PC-3 (cell line): ENCODE measurements around the gene CYTH4. TPM values are rescaled to one million over a fixed set of nuclear protein-coding genes. Genes with fewer than 3 reads are reported as not detected.

Experiments
- ATAC-seq: fragments of 200-7000 bp; cut with Tn5 transposase; 2 replicates; pipeline ENCODE4 v1.9.1; 2020; ENCODE audit warnings: mild to moderate bottlenecking, moderate library complexity
- BruUV-seq: library from RNA; stranded (reverse); fragments of 400-500 nt; replicated peaks from 2 replicates; lab custom pipeline; 2021; lab: Mats Ljungman, UMichigan
- CTCF ChIA-PET: fragments of 300-600 bp; sonication (Branson Sonifier 250); formaldehyde crosslinking; loops from one replicate; lab custom pipeline; 2022; ENCODE audit warnings: antibody characterized with exemption; lab: Charles Lee
- POLR2A ChIA-PET: fragments of 300-600 bp; sonication (Branson Sonifier 250); formaldehyde crosslinking; loops from one replicate; lab custom pipeline; 2022; ENCODE audit warnings: antibody characterized with exemption; ENCODE audit not compliant: unreplicated experiment; lab: Charles Lee
- DNase-seq: peaks from one replicate; pipeline ENCODE4 v3.0.0-alpha.2; 2015
- H2AFZ ChIP-seq: fragments of 300-600 bp; sonication (generic); 2 replicates; pipeline ENCODE4 v1.6.0; 2016; ENCODE audit warnings: antibody characterized with exemption, low read length
- H3F3A ChIP-seq: fragments of 300-600 bp; sonication (generic); one replicate; pipeline ENCODE4 v1.6.0; 2017; ENCODE audit warnings: antibody characterized with exemption, low read length, control low read depth, mild to moderate bottlenecking; ENCODE audit not compliant: unreplicated experiment
- H3K27ac ChIP-seq: fragments of 300-600 bp; sonication (generic); 2 replicates; pipeline ENCODE4 v1.5.1; 2016; ENCODE audit warnings: mild to moderate bottlenecking, low read length
- H3K27me3 ChIP-seq: fragments of 300-600 bp; sonication (generic); 2 replicates; pipeline ENCODE4 v1.6.1; 2016; ENCODE audit warnings: low read length, mixed read lengths
- H3K36me3 ChIP-seq: fragments of 300-600 bp; sonication (generic); 2 replicates; pipeline ENCODE4 v1.6.1; 2016; ENCODE audit warnings: low read depth, mixed run types, low read length, mixed read lengths
- H3K4me1 ChIP-seq: fragments of 300-600 bp; sonication (generic); 2 replicates; pipeline ENCODE4 v1.5.1; 2016; ENCODE audit warnings: low read length; ENCODE audit not compliant: insufficient read depth
- H3K4me2 ChIP-seq: fragments of 300-600 bp; sonication (generic); 2 replicates; pipeline ENCODE4 v1.6.0; 2016; ENCODE audit warnings: low read length
- H3K4me3 ChIP-seq: fragments of 300-600 bp; sonication (generic); 2 replicates; pipeline ENCODE4 v1.5.1; 2016; ENCODE audit warnings: mild to moderate bottlenecking, low read length, mixed read lengths
- H3K79me2 ChIP-seq: fragments of 300-600 bp; sonication (generic); 2 replicates; pipeline ENCODE4 v1.6.1; 2017; ENCODE audit warnings: low read length, mixed read lengths
- H3K9ac ChIP-seq: fragments of 300-600 bp; sonication (generic); 2 replicates; pipeline ENCODE4 v1.6.0; 2016; ENCODE audit warnings: mild to moderate bottlenecking, low read length
- H3K9me2 ChIP-seq: fragments of 300-600 bp; sonication (generic); replicated peaks from 2 replicates; pipeline ENCODE4 v1.6.1; 2016; ENCODE audit warnings: mixed run types, low read length, mixed read lengths
- H3K9me3 ChIP-seq: fragments of 300-600 bp; sonication (generic); 2 replicates; pipeline ENCODE4 v1.6.1; 2016; ENCODE audit warnings: low read length, mixed read lengths
- H4K20me1 ChIP-seq: fragments of 300-600 bp; sonication (generic); 2 replicates; pipeline ENCODE4 v1.6.1; 2016; ENCODE audit warnings: low read length, mixed read lengths
- EZH2 ChIP-seq: fragments of 300-600 bp; sonication (generic); IDR thresholded peaks from one replicate; pipeline ENCODE4 v1.6.1; 2017; ENCODE audit warnings: antibody characterized with exemption, mild to moderate bottlenecking, low read length; ENCODE audit not compliant: unreplicated experiment
- EZH2phosphoT487 ChIP-seq: fragments of 300-600 bp; sonication (generic); IDR thresholded peaks from 2 replicates; pipeline ENCODE4 v1.6.1; 2018; ENCODE audit warnings: mild to moderate bottlenecking, antibody characterized with exemption, low read length, borderline replicate concordance
- intact Hi-C: fragments of 100-400 bp; cut with micrococcal nuclease; formaldehyde crosslinking; loops from 2 replicates; pipeline ENCODE4 v1.9.0; 2023
- total RNA-seq: library from RNA; depleted of rRNA; stranded (reverse); fragments of >200 nt; gene quantifications from 2 replicates; pipeline ENCODE4 v1.2.3, GENCODE V29; 2014
- TF ChIP-seq, protein P1 (sequence below): fragments of 300-600 bp; sonication (generic); conservative IDR thresholded peaks from 2 replicates; pipeline ENCODE4 v1.5.1; 2017; ENCODE audit warnings: antibody characterized with exemption, low read depth, mild to moderate bottlenecking, low read length

Gene CYTH4
- total RNA-seq, 1 experiment from 2014 or later, result 1.9 TPM

GRCh38 chr22:37298748-37299495 lies 16.6 kb downstream of the CYTH4 start:
- TF ChIP-seq EZH2phosphoT487 (no peak), EZH2 (no peak)
- TF ChIP-seq, protein P1, sequence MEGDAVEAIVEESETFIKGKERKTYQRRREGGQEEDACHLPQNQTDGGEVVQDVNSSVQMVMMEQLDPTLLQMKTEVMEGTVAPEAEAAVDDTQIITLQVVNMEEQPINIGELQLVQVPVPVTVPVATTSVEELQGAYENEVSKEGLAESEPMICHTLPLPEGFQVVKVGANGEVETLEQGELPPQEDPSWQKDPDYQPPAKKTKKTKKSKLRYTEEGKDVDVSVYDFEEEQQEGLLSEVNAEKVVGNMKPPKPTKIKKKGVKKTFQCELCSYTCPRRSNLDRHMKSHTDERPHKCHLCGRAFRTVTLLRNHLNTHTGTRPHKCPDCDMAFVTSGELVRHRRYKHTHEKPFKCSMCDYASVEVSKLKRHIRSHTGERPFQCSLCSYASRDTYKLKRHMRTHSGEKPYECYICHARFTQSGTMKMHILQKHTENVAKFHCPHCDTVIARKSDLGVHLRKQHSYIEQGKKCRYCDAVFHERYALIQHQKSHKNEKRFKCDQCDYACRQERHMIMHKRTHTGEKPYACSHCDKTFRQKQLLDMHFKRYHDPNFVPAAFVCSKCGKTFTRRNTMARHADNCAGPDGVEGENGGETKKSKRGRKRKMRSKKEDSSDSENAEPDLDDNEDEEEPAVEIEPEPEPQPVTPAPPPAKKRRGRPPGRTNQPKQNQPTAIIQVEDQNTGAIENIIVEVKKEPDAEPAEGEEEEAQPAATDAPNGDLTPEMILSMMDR, result no peak
- Histone ChIP-seq H3F3A (no peaks in the 10 kb centered on the region), H3K27ac (no peak overlapping the region), H3K79me2 (no peaks in the 10 kb centered on the region), H3K9ac (no peak overlapping the region), H2AFZ (no peak overlapping the region), H4K20me1 (no peaks in the 10 kb centered on the region), H3K36me3 (no peaks in the 10 kb centered on the region), H3K9me3 (no peaks in the 10 kb centered on the region), H3K4me1 (peaks cover 22% of the 10 kb centered on the region), H3K9me2 (no peaks in the 10 kb centered on the region), H3K4me3 (no peak overlapping the region), H3K27me3 (no peaks in the 10 kb centered on the region), H3K4me2 (no peak overlapping the region)
- DNase-seq, result no peak
- BruUV-seq, result no TSS peak
- no peak for ATAC-seq
- ChIA-PET CTCF (no interaction called here), POLR2A (no interaction called here)
- intact Hi-C loops, result no loop called here

GRCh38 chr22:37299969-37300509 lies 17.7 kb downstream of the CYTH4 start:
- POLR2A ChIA-PET, result no interaction called here
- Histone ChIP-seq H3K4me2 (no peak overlapping the region), H3K9me2 (no peaks in the 10 kb centered on the region), H3F3A (no peaks in the 10 kb centered on the region), H3K79me2 (no peaks in the 10 kb centered on the region), H3K9me3 (no peaks in the 10 kb centered on the region), H3K36me3 (no peaks in the 10 kb centered on the region), H2AFZ (no peak overlapping the region), H3K4me3 (no peak overlapping the region), H4K20me1 (no peaks in the 10 kb centered on the region), H3K9ac (no peak overlapping the region), H3K27ac (no peak overlapping the region), H3K27me3 (no peaks in the 10 kb centered on the region), H3K4me1 (peaks cover 28% of the 10 kb centered on the region)
- ATAC-seq (no peak), DNase-seq (no peak)
- BruUV-seq, result no TSS peak
- CTCF ChIA-PET, result no interaction called here
- TF ChIP-seq, protein P1, result no peak
- no peak for TF ChIP-seq EZH2phosphoT487
- no peak for TF ChIP-seq EZH2
- intact Hi-C loops, result no loop called here

DNA sequence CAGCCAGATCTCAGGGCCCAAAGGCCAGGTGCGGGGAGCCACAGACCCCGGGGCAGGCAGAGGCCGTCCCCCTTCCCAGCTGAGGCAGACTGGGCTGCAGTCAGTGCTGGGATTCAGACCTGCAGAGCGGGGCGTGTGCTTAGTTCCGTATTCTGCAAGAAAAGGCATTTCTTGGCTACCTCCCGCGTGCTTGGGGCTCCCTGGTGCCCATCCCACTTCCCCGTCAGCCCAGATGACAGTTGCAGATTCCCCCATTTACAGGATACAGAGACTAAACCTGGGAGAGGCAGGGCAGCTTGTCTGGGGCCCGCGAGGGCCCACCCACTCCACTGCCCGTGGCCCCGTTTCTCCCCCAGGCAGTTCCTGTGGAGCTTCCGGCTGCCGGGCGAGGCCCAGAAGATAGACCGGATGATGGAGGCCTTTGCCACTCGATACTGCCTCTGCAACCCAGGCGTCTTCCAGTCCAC lies 18.3 kb downstream of the CYTH4 start:
- ATAC-seq, result no peak
- no peak overlapping the region for H2AFZ ChIP-seq
- DNase-seq, result no peak
- intact Hi-C loops, result no loop called here
- no peaks in the 10 kb centered on the region for H3K36me3 ChIP-seq
- H3K4me2 ChIP-seq, result no peak overlapping the region
- H3K9me2 ChIP-seq, result no peaks in the 10 kb centered on the region
- no peak overlapping the region for H3K27ac ChIP-seq
- H4K20me1 ChIP-seq, result no peaks in the 10 kb centered on the region
- no peaks in the 10 kb centered on the region for H3K27me3 ChIP-seq
- no TSS peak for BruUV-seq
- H3K9me3 ChIP-seq, result no peaks in the 10 kb centered on the region
- H3K79me2 ChIP-seq, result no peaks in the 10 kb centered on the region
- no peak overlapping the region for H3K9ac ChIP-seq
- ChIA-PET POLR2A (no interaction called here), CTCF (no interaction called here)
- H3K4me3 ChIP-seq, result no peak overlapping the region
- H3F3A ChIP-seq, result no peaks in the 10 kb centered on the region
- peaks cover 28% of the 10 kb centered on the region for H3K4me1 ChIP-seq
- TF ChIP-seq, protein P1, result no peak
- TF ChIP-seq EZH2phosphoT487 (no peak), EZH2 (no peak)
